Spleen (tissue), 11 donors: ENCODE results near the gene CBFA2T2. TPM values are rescaled to one million over a fixed set of nuclear protein-coding genes. Genes with fewer than 3 reads are reported as not detected.

Source experiments
- DNase-seq: peaks from one replicate; pipeline ENCODE4 v3.0.0-alpha.2; 2020
- H3K27ac ChIP-seq, 8 donors: fragments of 200-600 bp; sonication (generic) in 7 of 8; 1 replicate in 4 of 8; 2 replicates in 4 of 8; pipeline versions ENCODE4 v1.5.0 to v1.8.0; 2016 to 2021; ENCODE audit warnings: inconsistent platforms in 4 of 8, mild to moderate bottlenecking in 4 of 8, moderate library complexity in 1 of 8
- H3K27me3 ChIP-seq, 7 donors: fragments of 200-600 bp; sonication (generic) in 6 of 7; replicated peaks in 1 of 7; 1 replicate in 4 of 7; 2 replicates in 3 of 7; pipeline versions ENCODE4 v1.5.0 to v1.8.0; 2016 to 2021; ENCODE audit warnings: inconsistent platforms in 3 of 7, mild to moderate bottlenecking in 1 of 7
- H3K36me3 ChIP-seq, 6 donors: fragments of 200-600 bp; sonication (generic) in 5 of 6; 1 replicate in 4 of 6; 2 replicates in 2 of 6; pipeline versions ENCODE4 v1.5.0 to v1.8.0; 2016 to 2021; ENCODE audit warnings: inconsistent platforms in 2 of 6
- H3K4me1 ChIP-seq, 6 donors: fragments of 200-600 bp; sonication (generic) in 5 of 6; 1 replicate in 3 of 6; 2 replicates in 3 of 6; pipeline versions ENCODE4 v1.5.0 to v1.8.0; 2016 to 2021; ENCODE audit warnings: inconsistent platforms in 3 of 6
- H3K4me3 ChIP-seq, 8 donors: fragments of 200-600 bp; sonication (generic) in 7 of 8; 1 replicate in 4 of 8; 2 replicates in 4 of 8; pipeline versions ENCODE4 v1.5.0 to v1.8.0; 2016 to 2021; ENCODE audit warnings: inconsistent platforms in 4 of 8, mild to moderate bottlenecking in 4 of 8, moderate library complexity in 2 of 8
- H3K9me3 ChIP-seq, 8 donors: fragments of 200-600 bp; sonication (generic) in 7 of 8; 1 replicate in 4 of 8; 2 replicates in 4 of 8; pipeline versions ENCODE4 v1.5.0 to v1.8.0; 2016 to 2021; ENCODE audit warnings: inconsistent platforms in 4 of 8
- POLR2A ChIP-seq, 3 donors: fragments of 450-650 bp; IDR thresholded peaks; one replicate each; pipeline ENCODE4 v1.5.1; 2017; ENCODE audit warnings: antibody characterized with exemption in 3 of 3, mild to moderate bottlenecking in 1 of 3
- POLR2AphosphoS5 ChIP-seq, 3 donors: sonication (generic); formaldehyde crosslinking; IDR thresholded peaks; one replicate each; pipeline ENCODE4 v1.5.1; 2017; ENCODE audit warnings: antibody characterized with exemption in 3 of 3
- WGBS, 5 donors: extraction: QIAGEN DNeasy Blood & Tissue Kit in 3 of 5; methylation state at CpG; one replicate each; pipeline versions ENCODE4 v1.1.5 to v1.1.7; 2013 to 2018; 5-methylcytosine and 5-hydroxymethylcytosine counted together
- intact Hi-C: fragments of 100-400 bp; cut with DNase I; formaldehyde crosslinking; loops from one replicate; pipeline ENCODE4 v1.15.0; 2023; ENCODE audit warnings: low total_unique reads
- polyA plus RNA-seq, 3 donors: library from polyadenylated mRNA; stranded (reverse); fragments of 200-250 nt; gene quantifications; one replicate each; pipeline ENCODE4 v1.2.1, GENCODE V29; 2013
- total RNA-seq, 7 donors: library from RNA; depleted of rRNA in 3 of 7; stranded (reverse); fragments of >200 nt in 3 of 7; fragmentation: NEBNext Ultra II Directional in 4 of 7; extraction: Animal tissue kit (Norgen Biotek cat#: 25700) in 4 of 7; gene quantifications; one replicate each; pipeline versions ENCODE4 v1.1.0 to v1.2.1, GENCODE V29; 2016 to 2021
- TF ChIP-seq, protein P1 (sequence below), 11 experiments: fragments of 200-600 bp in 7 of 11; fragments of 450-650 bp in 4 of 11; sonication (generic) in 4 of 11; IDR thresholded peaks in 8 of 11; conservative IDR thresholded peaks in 3 of 11; 1 replicate in 7 of 11; 2 replicates in 4 of 11; pipeline versions ENCODE4 v1.4.0 to v1.8.0; 2016 to 2021; ENCODE audit warnings: antibody characterized with exemption in 11 of 11, inconsistent platforms in 4 of 11, mild to moderate bottlenecking in 1 of 11
- donor health status: healthy with polysubstance abuse.
- donor health status: DM: no; HTN: no; CAD: no; lungs with moderate emphysema.
- donor health status: DM: no; HTN: no; CAD: no.
- donor health status: Bipolar disorder and iron deficiency.
- donor health status: healthy.
- donor health status: DM: no; HTN: no; CAD: no.
- donor health status: DM: yes; HTN: yes; CAD: no.

The CBFA2T2 gene
- total and polyA plus RNA-seq, 10 donors: 3.3 to 25.4 (median 17.8) TPM

DNA sequence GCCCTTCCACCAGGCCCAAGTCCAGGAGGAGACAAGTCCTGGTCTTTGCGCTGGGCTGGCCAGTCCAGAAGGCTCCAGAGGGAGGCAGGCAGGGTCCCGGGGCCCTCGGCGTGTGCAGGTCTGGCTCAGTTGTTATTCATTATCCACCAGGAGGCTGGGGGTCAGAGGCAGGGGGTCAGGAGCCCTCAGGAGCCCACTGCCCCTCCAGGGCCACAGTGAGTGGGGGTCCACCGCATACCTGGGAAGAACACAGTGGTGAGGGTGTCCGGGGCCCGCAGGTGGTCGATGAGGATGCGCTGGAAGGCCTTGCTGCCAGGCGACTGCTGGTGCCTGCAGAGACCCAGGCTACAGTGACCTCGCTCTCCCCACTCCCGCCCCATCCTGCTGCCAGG, 167.8 kb downstream of the CBFA2T2 start:
- DNase-seq: peak; percentile 63
- TF ChIP-seq, protein P1, sequence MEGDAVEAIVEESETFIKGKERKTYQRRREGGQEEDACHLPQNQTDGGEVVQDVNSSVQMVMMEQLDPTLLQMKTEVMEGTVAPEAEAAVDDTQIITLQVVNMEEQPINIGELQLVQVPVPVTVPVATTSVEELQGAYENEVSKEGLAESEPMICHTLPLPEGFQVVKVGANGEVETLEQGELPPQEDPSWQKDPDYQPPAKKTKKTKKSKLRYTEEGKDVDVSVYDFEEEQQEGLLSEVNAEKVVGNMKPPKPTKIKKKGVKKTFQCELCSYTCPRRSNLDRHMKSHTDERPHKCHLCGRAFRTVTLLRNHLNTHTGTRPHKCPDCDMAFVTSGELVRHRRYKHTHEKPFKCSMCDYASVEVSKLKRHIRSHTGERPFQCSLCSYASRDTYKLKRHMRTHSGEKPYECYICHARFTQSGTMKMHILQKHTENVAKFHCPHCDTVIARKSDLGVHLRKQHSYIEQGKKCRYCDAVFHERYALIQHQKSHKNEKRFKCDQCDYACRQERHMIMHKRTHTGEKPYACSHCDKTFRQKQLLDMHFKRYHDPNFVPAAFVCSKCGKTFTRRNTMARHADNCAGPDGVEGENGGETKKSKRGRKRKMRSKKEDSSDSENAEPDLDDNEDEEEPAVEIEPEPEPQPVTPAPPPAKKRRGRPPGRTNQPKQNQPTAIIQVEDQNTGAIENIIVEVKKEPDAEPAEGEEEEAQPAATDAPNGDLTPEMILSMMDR (IDR thresholded peaks at IDR 0.05 in 8 of 11, conservative IDR thresholded peaks at IDR 0.05 in 3 of 11): no peak
- no peak for TF ChIP-seq POLR2A (IDR thresholded peaks at IDR 0.05)
- no peak for TF ChIP-seq POLR2AphosphoS5 (IDR thresholded peaks at IDR 0.05)
- H3K4me3 ChIP-seq: no peak overlapping the region
- H3K9me3 ChIP-seq: no peaks in the 10 kb centered on the region
- H3K36me3 ChIP-seq: peaks cover 0 to 39% (median 8%) of the 10 kb centered on the region in 6 donors
- H3K27me3 ChIP-seq: no peaks in the 10 kb centered on the region
- WGBS, 5 donors: 89 to 98% (median 96%) methylated on average over 5 to 12 of the region's 12 CpGs
- intact Hi-C loops: no loop called here
- peaks cover 0 to 18% (median 11%) of the 10 kb centered on the region in 6 donors for H3K4me1 ChIP-seq
- H3K27ac ChIP-seq: no peak overlapping the region

DNA sequence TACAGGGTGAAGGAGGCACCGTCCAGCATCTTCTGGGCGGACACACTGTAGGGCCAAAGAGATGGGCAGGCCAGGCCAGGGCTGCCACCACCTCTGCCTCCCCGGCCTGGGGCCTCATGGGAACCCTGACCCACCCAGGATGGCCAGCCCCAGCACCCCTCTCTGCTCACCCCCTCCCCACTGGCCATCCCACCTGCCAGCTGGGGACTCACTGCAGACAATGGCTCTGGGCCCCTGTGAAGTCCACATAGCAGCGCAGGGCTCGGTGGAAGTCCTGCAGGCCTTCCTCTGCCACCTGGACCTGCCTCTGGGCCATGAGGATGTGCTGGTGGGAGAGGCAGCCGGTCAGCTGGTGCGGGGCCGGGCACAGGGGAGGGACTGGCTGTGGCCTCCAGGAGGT, 168.6 kb downstream of the CBFA2T2 start:
- WGBS, 5 donors: 90 to 95% (median 95%) methylated on average over 7 to 8 of the region's 8 CpGs
- Histone ChIP-seq H3K9me3 (no peaks in the 10 kb centered on the region), H3K27me3 (no peaks in the 10 kb centered on the region), H3K27ac (no peak overlapping the region), H3K4me1 (peaks cover 0 to 18% (median 11%) of the 10 kb centered on the region in 6 donors), H3K4me3 (no peak overlapping the region), H3K36me3 (peaks cover 0 to 39% (median 8%) of the 10 kb centered on the region in 6 donors)
- TF ChIP-seq, protein P1 (IDR thresholded peaks at IDR 0.05 in 8 of 11, conservative IDR thresholded peaks at IDR 0.05 in 3 of 11): no peak
- TF ChIP-seq POLR2A (IDR thresholded peaks at IDR 0.05): no peak
- TF ChIP-seq POLR2AphosphoS5 (IDR thresholded peaks at IDR 0.05): no peak
- DNase-seq: no peak
- intact Hi-C loops: no loop called here

DNA sequence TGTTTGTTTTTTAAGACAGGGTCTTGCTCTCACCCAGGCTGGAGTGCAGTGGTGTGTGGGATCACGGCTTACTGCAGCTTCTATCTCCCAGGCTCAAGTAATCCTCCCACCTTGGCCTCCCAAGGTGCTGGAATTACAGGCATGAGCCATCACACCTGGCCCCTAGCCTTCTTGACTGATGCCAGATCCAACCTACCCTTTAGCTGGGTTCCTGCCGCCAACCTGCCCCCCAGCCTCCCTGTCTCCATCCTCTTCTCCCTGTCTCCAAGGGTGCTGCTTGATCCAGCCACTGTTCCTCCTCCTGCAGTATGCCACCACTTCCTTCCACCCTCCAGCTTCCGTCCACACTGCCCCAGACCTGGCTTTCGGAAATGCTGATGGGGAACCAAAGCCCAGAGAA, 169.0 kb downstream of the CBFA2T2 start:
- Histone ChIP-seq H3K36me3 (peaks cover 0 to 39% (median 8%) of the 10 kb centered on the region in 6 donors), H3K9me3 (no peaks in the 10 kb centered on the region), H3K27me3 (no peaks in the 10 kb centered on the region), H3K4me3 (no peak overlapping the region), H3K4me1 (peaks cover 0 to 17% (median 11%) of the 10 kb centered on the region in 6 donors), H3K27ac (no peak overlapping the region)
- 88 to 98% (median 97%) methylated on average over 4 of the region's 4 CpGs for WGBS, 5 donors
- no peak for TF ChIP-seq POLR2A (IDR thresholded peaks at IDR 0.05)
- TF ChIP-seq, protein P1 (IDR thresholded peaks at IDR 0.05 in 8 of 11, conservative IDR thresholded peaks at IDR 0.05 in 3 of 11): no peak
- no peak for TF ChIP-seq POLR2AphosphoS5 (IDR thresholded peaks at IDR 0.05)
- no peak for DNase-seq
- intact Hi-C loops: no loop called here

DNA sequence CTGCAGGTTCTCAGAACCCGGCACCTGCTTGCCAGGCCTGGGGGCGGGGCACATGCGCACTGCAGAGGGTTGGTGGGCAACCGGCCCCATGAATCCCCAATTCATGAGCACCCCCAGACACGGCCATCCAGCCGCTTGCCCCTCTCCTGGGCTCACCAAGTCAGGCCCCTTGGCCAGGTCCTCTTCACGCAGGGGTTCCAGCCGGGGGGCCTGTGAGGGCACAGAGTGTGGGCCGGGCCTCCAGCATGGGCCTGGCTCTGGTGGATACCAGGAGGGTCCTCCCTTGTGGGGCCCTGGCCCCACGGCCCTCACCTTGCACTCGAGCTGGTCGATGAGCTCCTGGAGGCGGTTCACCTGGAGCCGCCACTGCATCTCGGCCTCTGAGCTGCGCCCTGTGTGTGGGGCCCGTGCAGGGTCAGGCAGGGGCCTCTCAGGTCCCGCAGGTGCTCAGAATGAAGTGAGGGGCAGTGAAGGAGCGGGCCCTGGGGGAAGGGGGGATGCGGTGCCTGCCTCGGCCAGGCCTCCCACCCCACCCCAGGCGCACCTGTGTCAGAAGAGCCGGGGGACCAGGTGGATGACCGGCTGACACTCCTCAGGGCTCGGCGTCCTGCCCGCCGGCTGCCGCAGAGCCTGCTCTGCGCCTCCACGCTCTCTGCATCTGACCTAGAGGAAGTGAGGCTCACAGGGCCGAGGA, 169.6 kb downstream of the CBFA2T2 start:
- peak; percentile 69 for DNase-seq
- Histone ChIP-seq H3K27ac (no peak overlapping the region), H3K4me1 (peaks cover 0 to 22% (median 17%) of the 10 kb centered on the region in 6 donors), H3K9me3 (no peaks in the 10 kb centered on the region), H3K27me3 (no peaks in the 10 kb centered on the region), H3K36me3 (peaks cover 0 to 39% (median 8%) of the 10 kb centered on the region in 6 donors), H3K4me3 (no peak overlapping the region)
- WGBS, 5 donors: 94 to 97% (median 95%) methylated on average over 11 to 32 of the region's 32 CpGs
- TF ChIP-seq POLR2AphosphoS5 (IDR thresholded peaks at IDR 0.05) (no peak), POLR2A (IDR thresholded peaks at IDR 0.05) (no peak)
- TF ChIP-seq, protein P1 (IDR thresholded peaks at IDR 0.05 in 8 of 11, conservative IDR thresholded peaks at IDR 0.05 in 3 of 11): no peak
- intact Hi-C loops: no loop called here
